Neural cell (in vitro differentiated cells): ENCODE measurements around the gene ADAMTS1. TPM values are rescaled to one million over a fixed set of nuclear protein-coding genes. Genes with fewer than 3 reads are reported as not detected.
A peak's percentile ranks its signal among the peaks of the same experiment; 100 is the strongest.

Experiments used
- H2AFZ ChIP-seq: fragments of 200-600, 300-800 bp; sonication (generic), shearing (Covaris generic); 2 replicates; pipeline ENCODE4 v1.6.0; 2014; ENCODE audit warnings: low read depth, mild to moderate bottlenecking, antibody characterized with exemption, low read length, moderate library complexity
- H3F3A ChIP-seq: fragments of 200-600 bp; shearing (Covaris generic); 2 replicates; pipeline ENCODE4 v1.6.1; 2016; ENCODE audit warnings: mild to moderate bottlenecking, moderate library complexity, mixed read lengths, antibody characterized with exemption, low read length; ENCODE audit not compliant: insufficient read depth, poor library complexity, severe bottlenecking
- H3K27ac ChIP-seq: fragments of 200-600, 300-800 bp; sonication (generic), shearing (Covaris generic); 2 replicates; pipeline ENCODE4 v1.5.1; 2014; ENCODE audit warnings: mild to moderate bottlenecking, low read length, moderate library complexity
- H3K27me3 ChIP-seq: fragments of 300-800, 200-600 bp; sonication (generic), shearing (Covaris generic); 2 replicates; pipeline ENCODE4 v1.6.0; 2014; ENCODE audit warnings: mild to moderate bottlenecking, low read depth, low read length, moderate library complexity; ENCODE audit not compliant: insufficient read depth
- H3K36me3 ChIP-seq: fragments of 300-800, 200-600 bp; sonication (generic), shearing (Covaris generic); 2 replicates; pipeline ENCODE4 v1.5.1; 2014; ENCODE audit warnings: mild to moderate bottlenecking, antibody characterized with exemption, low read length, moderate library complexity; ENCODE audit not compliant: insufficient read depth
- H3K4me2 ChIP-seq: fragments of 300-800, 200-600 bp; sonication (generic), shearing (Covaris generic); 2 replicates; pipeline ENCODE4 v1.6.0; 2014; ENCODE audit warnings: mild to moderate bottlenecking, low read length
- H3K4me3 ChIP-seq: fragments of 300-800, 200-600 bp; sonication (generic), shearing (Covaris generic); 2 replicates; pipeline ENCODE4 v1.5.1; 2014; ENCODE audit warnings: mild to moderate bottlenecking, low read length, moderate library complexity
- H3K79me2 ChIP-seq: fragments of 200-600 bp; shearing (Covaris generic); replicated peaks from 2 replicates; pipeline ENCODE4 v1.6.0; 2014; ENCODE audit warnings: mild to moderate bottlenecking, low read length, moderate library complexity; ENCODE audit not compliant: insufficient read depth
- H3K9ac ChIP-seq: fragments of 300-800, 200-600 bp; sonication (generic), shearing (Covaris generic); 2 replicates; pipeline ENCODE4 v1.6.1; 2016; ENCODE audit warnings: mild to moderate bottlenecking, low read length, mixed read lengths
- H3K9me2 ChIP-seq: fragments of 200-600 bp; shearing (Covaris generic); 2 replicates; pipeline ENCODE4 v1.6.1; 2016; ENCODE audit warnings: mild to moderate bottlenecking, low read length, mixed read lengths; ENCODE audit not compliant: insufficient read depth
- H3K9me3 ChIP-seq: fragments of 200-600, 300-800 bp; sonication (generic), shearing (Covaris generic); 2 replicates; pipeline ENCODE4 v1.6.1; 2016; ENCODE audit warnings: mild to moderate bottlenecking, mixed run types, low read length, moderate library complexity, mixed read lengths
- H4K20me1 ChIP-seq: fragments of 200-600 bp; shearing (Covaris generic); 2 replicates; pipeline ENCODE4 v1.6.1; 2016; ENCODE audit warnings: mild to moderate bottlenecking, mixed run types; ENCODE audit not compliant: insufficient read depth
- EP300 ChIP-seq: fragments of 450-650 bp; conservative IDR thresholded peaks from 2 replicates; pipeline ENCODE4 v1.6.1; 2014; ENCODE audit warnings: antibody characterized with exemption, mild to moderate bottlenecking, moderate library complexity; ENCODE audit not compliant: poor library complexity, severe bottlenecking
- EZH2 ChIP-seq: fragments of 200-600, 300-800 bp; shearing (Covaris generic), sonication (generic); IDR thresholded peaks from 2 replicates; pipeline ENCODE4 v1.6.1; 2014; ENCODE audit warnings: antibody characterized with exemption, low read length, borderline replicate concordance, mild to moderate bottlenecking; ENCODE audit not compliant: insufficient read depth, poor library complexity, severe bottlenecking
- MXI1 ChIP-seq: fragments of 450-650 bp; conservative IDR thresholded peaks from 2 replicates; pipeline ENCODE4 v1.6.1; 2014; ENCODE audit warnings: antibody characterized with exemption, mild to moderate bottlenecking; ENCODE audit not compliant: poor library complexity, severe bottlenecking
- POLR2AphosphoS5 ChIP-seq: IDR thresholded peaks from 2 replicates; pipeline ENCODE4 v1.6.1; 2012
- RAD21 ChIP-seq: fragments of 450-650 bp; conservative IDR thresholded peaks from 2 replicates; pipeline ENCODE4 v1.6.1; 2014; ENCODE audit warnings: antibody characterized with exemption, mild to moderate bottlenecking, moderate library complexity
- SMC3 ChIP-seq: fragments of 450-650 bp; conservative IDR thresholded peaks from 2 replicates; pipeline ENCODE4 v1.6.1; 2014; ENCODE audit warnings: antibody characterized with exemption, mild to moderate bottlenecking, moderate library complexity; ENCODE audit not compliant: poor library complexity
- TAF1 ChIP-seq: IDR thresholded peaks from 2 replicates; pipeline ENCODE4 v1.6.1; 2012; ENCODE audit warnings: low read depth
- polyA plus RNA-seq: library from polyadenylated mRNA; depleted of rRNA; stranded (reverse); fragments of >200 nt; gene quantifications from 2 replicates; pipeline ENCODE4 v1.2.3, GENCODE V29; 2014
- TF ChIP-seq, protein P1 (sequence below): IDR thresholded peaks from 2 replicates; pipeline ENCODE4 v1.6.1; 2012; ENCODE audit warnings: borderline replicate concordance
- TF ChIP-seq, protein P2 (sequence below): fragments of 450-650 bp; IDR thresholded peaks from 2 replicates; pipeline ENCODE4 v1.5.1; 2014; ENCODE audit warnings: antibody characterized with exemption, mild to moderate bottlenecking, moderate library complexity; ENCODE audit not compliant: poor library complexity, severe bottlenecking

ADAMTS1 gene
- polyA plus RNA-seq, 1 donor from 2014 or later, result 0.84 TPM

GRCh38 chr21:26845759-26846035 is 488 bp upstream of the ADAMTS1 start:
- H3F3A ChIP-seq, result no peaks in the 10 kb centered on the region
- H3K79me2 ChIP-seq, result no peaks in the 10 kb centered on the region
- peak overlapping the region; percentile 83 for H3K4me2 ChIP-seq
- TF ChIP-seq RAD21 (no peak), MXI1 (no peak), POLR2AphosphoS5 (no peak), TAF1 (no peak), EP300 (no peak), EZH2 (no peak), SMC3 (no peak)
- TF ChIP-seq, protein P1, sequence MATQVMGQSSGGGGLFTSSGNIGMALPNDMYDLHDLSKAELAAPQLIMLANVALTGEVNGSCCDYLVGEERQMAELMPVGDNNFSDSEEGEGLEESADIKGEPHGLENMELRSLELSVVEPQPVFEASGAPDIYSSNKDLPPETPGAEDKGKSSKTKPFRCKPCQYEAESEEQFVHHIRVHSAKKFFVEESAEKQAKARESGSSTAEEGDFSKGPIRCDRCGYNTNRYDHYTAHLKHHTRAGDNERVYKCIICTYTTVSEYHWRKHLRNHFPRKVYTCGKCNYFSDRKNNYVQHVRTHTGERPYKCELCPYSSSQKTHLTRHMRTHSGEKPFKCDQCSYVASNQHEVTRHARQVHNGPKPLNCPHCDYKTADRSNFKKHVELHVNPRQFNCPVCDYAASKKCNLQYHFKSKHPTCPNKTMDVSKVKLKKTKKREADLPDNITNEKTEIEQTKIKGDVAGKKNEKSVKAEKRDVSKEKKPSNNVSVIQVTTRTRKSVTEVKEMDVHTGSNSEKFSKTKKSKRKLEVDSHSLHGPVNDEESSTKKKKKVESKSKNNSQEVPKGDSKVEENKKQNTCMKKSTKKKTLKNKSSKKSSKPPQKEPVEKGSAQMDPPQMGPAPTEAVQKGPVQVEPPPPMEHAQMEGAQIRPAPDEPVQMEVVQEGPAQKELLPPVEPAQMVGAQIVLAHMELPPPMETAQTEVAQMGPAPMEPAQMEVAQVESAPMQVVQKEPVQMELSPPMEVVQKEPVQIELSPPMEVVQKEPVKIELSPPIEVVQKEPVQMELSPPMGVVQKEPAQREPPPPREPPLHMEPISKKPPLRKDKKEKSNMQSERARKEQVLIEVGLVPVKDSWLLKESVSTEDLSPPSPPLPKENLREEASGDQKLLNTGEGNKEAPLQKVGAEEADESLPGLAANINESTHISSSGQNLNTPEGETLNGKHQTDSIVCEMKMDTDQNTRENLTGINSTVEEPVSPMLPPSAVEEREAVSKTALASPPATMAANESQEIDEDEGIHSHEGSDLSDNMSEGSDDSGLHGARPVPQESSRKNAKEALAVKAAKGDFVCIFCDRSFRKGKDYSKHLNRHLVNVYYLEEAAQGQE, result no peak
- TF ChIP-seq, protein P2, sequence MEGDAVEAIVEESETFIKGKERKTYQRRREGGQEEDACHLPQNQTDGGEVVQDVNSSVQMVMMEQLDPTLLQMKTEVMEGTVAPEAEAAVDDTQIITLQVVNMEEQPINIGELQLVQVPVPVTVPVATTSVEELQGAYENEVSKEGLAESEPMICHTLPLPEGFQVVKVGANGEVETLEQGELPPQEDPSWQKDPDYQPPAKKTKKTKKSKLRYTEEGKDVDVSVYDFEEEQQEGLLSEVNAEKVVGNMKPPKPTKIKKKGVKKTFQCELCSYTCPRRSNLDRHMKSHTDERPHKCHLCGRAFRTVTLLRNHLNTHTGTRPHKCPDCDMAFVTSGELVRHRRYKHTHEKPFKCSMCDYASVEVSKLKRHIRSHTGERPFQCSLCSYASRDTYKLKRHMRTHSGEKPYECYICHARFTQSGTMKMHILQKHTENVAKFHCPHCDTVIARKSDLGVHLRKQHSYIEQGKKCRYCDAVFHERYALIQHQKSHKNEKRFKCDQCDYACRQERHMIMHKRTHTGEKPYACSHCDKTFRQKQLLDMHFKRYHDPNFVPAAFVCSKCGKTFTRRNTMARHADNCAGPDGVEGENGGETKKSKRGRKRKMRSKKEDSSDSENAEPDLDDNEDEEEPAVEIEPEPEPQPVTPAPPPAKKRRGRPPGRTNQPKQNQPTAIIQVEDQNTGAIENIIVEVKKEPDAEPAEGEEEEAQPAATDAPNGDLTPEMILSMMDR, result no peak
- peak overlapping the region; percentile 90 for H3K4me3 ChIP-seq
- H3K27me3 ChIP-seq, result peaks cover 46% of the 10 kb centered on the region
- no peaks in the 10 kb centered on the region for H3K36me3 ChIP-seq
- no peaks in the 10 kb centered on the region for H3K9me3 ChIP-seq
- H4K20me1 ChIP-seq, result no peaks in the 10 kb centered on the region
- H3K9ac ChIP-seq, result peak overlapping the region; percentile 27
- H3K9me2 ChIP-seq, result no peaks in the 10 kb centered on the region
- no peak overlapping the region for H3K27ac ChIP-seq
- no peak overlapping the region for H2AFZ ChIP-seq

- H3K9me3 ChIP-seq, result no peaks in the 10 kb centered on the region
- peak overlapping the region; percentile 49 for H3K9ac ChIP-seq
- no peaks in the 10 kb centered on the region for H4K20me1 ChIP-seq
- H3K36me3 ChIP-seq, result no peaks in the 10 kb centered on the region
- H2AFZ ChIP-seq, result peak overlapping the region; percentile 35
- peak overlapping the region; percentile 83 for H3K4me2 ChIP-seq
- no peaks in the 10 kb centered on the region for H3F3A ChIP-seq
- peak overlapping the region; percentile 90 for H3K4me3 ChIP-seq
- TF ChIP-seq RAD21 (peak; percentile 7), SMC3 (no peak), TAF1 (no peak), EZH2 (no peak), MXI1 (peak; percentile 57)
- TF ChIP-seq, protein P1, result peak; percentile 25
- TF ChIP-seq, protein P2, result peak; percentile 43
- peaks cover 46% of the 10 kb centered on the region for H3K27me3 ChIP-seq
- H3K27ac ChIP-seq, result no peak overlapping the region
- no peaks in the 10 kb centered on the region for H3K9me2 ChIP-seq
- no peaks in the 10 kb centered on the region for H3K79me2 ChIP-seq
Observed at GRCh38 chr21:26844258-26845065, 747 bp downstream of the ADAMTS1 start.
